CD4-positive, alpha-beta T cell treated with Interferon gamma for 1 hour (primary cell): ENCODE measurements around the gene ZFP36L1.
A peak's percentile ranks its signal among the peaks of the same experiment; 100 is the strongest.

Experiments
- DNase-seq: peaks from one replicate; pipeline ENCODE4 v3.0.0-alpha.2; 2020

Gene ZFP36L1

GRCh38 chr14:68794851-68795596 lies 2.2 kb upstream of the ZFP36L1 start:
- DNase-seq, result peak; percentile 51

- DNase-seq, result peak; percentile 85
These were observed 1.4 kb upstream of the ZFP36L1 start for GRCh38 chr14:68794130-68794850.

- no peak for DNase-seq
These were observed 865 bp upstream of the ZFP36L1 start for GRCh38 chr14:68793734-68794129.

- no peak for DNase-seq
These were observed 239 bp downstream of the ZFP36L1 start for GRCh38 chr14:68792678-68792978.

GRCh38 chr14:68791902-68792677 lies 777 bp downstream of the ZFP36L1 start:
- DNase-seq, result no peak

- no peak for DNase-seq
These were observed 1.6 kb downstream of the ZFP36L1 start for GRCh38 chr14:68791078-68791901.

DNA sequence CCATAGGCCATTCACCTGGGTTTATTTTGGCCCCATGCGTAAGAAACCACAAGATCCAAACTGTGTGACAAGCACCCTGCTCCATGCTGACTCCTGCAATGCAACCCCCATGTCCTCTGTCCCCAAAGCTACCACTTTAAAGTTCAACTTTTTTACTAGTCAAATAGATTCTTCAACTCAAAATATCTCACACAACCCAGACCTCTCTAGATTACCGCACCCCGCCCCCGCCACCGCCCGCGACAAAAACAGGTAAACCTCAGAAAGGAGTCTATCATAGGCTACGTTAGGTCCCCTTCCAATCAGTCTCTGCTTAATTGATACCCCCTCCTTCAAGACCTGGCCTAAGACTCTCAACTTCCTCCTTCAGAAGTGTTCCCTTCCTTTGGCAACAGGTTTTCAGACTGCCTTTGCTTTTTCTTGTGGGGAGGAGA lies 2.2 kb downstream of the ZFP36L1 start:
- no peak for DNase-seq

GRCh38 chr14:68789821-68790643 lies 2.8 kb downstream of the ZFP36L1 start:
- no peak for DNase-seq

- peak; percentile 87 for DNase-seq
These were observed 3.7 kb downstream of the ZFP36L1 start for GRCh38 chr14:68788996-68789820.

GRCh38 chr14:68788275-68788995 lies 4.4 kb downstream of the ZFP36L1 start:
- no peak for DNase-seq

DNA sequence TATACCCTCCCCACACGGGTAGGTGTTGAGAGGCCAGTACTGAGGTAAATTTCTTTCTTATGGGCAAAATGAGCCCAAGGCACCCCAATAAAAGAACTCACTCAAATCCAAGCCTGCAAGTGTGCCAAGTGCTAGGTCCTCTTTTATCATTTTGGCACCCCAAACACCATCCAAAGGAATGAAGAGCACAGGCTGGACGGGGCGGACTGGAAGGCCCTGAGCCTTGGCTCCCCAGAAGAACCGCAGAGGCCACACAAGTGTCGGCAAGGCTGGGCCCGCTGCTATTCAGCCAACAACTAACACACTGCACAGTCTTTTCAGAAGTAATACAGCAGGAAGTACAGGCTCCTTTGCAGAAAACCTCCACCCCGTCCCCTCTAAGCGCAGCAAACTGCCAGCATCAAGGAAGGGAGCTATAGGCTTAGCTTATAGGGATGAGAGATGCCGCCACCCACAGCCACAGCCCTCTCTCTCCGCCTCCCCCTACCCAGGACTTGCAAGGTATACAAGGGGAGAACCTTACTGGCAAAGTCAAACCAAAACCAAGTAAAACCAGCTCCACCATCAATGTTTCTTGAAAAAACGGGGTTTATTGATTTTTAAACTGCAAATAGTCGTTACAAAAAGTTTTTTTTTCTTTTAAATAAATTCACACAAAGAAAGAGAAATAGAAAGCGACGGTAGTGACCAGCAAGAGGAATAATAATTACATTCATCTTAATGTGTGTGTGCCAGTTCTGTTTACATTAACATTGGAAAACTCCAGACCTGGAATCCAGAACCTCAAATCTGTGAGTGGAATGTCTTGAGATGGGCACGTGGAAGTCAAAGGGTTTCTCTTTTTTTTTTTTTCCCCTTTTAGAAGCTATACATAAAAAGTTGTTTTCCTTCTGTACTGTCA lies 5.5 kb downstream of the ZFP36L1 start:
- no peak for DNase-seq

DNA sequence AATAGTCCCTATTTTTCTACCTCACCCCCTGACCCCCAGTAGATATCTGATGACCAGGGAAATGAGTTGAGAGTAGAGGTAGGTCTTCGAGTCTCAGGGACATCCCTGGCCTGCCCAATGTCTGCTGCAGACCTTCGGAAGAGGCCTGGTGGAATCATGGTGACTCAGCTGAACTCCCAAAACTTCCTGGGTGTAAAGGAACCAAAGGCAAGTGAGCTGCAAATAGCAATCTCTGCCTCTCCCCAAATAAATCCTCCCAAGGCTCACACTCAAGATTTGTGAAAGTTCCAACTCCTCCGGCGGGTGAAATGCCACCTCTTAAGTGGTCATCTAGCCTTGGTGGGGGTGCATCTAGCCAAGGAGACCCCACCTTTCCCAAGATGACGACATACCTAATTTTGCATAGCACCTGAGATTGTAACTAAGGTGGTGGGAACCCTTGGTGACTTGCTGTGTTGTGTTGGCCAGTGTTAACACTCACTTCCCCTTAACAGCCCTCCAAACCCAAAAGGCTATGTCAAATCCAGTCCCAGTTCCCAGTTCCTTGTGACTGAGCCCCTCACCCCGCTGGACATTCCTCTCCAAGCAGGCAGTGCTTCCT lies 6.3 kb downstream of the ZFP36L1 start:
- DNase-seq, result no peak

- DNase-seq, result no peak
These were observed 7.1 kb downstream of the ZFP36L1 start for GRCh38 chr14:68785534-68786490.

- DNase-seq, result no peak
These were observed 7.8 kb downstream of the ZFP36L1 start for GRCh38 chr14:68784978-68785533.

DNA sequence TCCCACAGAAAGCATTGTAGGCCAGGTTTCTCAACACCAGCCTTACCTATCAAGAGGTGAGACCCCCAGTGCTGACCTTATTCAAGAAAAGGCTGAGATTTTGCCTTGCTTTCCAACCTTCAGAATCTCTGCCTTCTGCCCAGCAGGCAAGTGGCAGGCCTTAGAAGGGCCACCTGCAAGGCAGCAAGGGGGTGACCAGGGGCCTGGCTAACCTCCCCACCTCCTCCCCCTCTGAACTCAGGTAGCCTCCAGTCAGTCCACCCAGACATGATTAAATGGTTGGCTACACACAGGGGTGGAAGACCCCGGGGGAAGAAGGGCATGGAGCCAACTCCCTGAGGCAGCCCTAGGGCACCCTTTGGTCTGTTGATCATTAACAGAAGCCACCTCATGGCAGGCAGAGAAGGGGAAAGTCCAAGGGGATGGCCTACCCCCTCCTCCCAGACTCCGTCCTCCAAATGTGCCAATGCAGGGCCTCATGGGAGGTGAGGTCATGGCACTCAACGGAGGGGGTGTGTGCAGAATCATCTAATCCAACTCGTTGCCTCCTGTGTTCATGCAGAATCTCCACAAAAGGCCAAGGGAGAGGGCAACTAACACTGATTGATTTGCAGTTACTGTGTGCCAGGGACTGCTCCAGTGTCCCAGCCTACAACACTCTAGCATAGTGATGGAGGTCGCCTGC lies 8.5 kb downstream of the ZFP36L1 start:
- no peak for DNase-seq

- no peak for DNase-seq
These were observed 9.2 kb downstream of the ZFP36L1 start for GRCh38 chr14:68783408-68784225.
